Uterus (tissue), 4 donors: ENCODE measurements around the gene TEX2. TPM values are rescaled to one million over a fixed set of nuclear protein-coding genes. Genes with fewer than 3 reads are reported as not detected.

Experiments used
- DNase-seq, 2 donors: peaks; one replicate each; pipeline ENCODE4 v3.0.0-alpha.2; 2019 to 2020
- H3K27ac ChIP-seq, 2 donors: fragments of 200-600 bp; sonication (generic); 1 replicate in 1 of 2; 2 replicates in 1 of 2; pipeline ENCODE4 v1.5.1; 2016 to 2018
- H3K27me3 ChIP-seq, 2 donors: fragments of 200-600 bp; sonication (generic); one replicate each; pipeline ENCODE4 v1.5.1; 2018 to 2019; ENCODE audit warnings: control low read depth in 1 of 2
- H3K36me3 ChIP-seq, 2 donors: fragments of 200-600 bp; sonication (generic); one replicate each; pipeline ENCODE4 v1.5.1; 2019; ENCODE audit warnings: control low read depth in 1 of 2
- H3K4me1 ChIP-seq, 2 donors: fragments of 200-600 bp; sonication (generic); one replicate each; pipeline ENCODE4 v1.5.1; 2018 to 2019; ENCODE audit warnings: control low read depth in 1 of 2
- H3K4me3 ChIP-seq, 2 donors: fragments of 200-600 bp; sonication (generic); 1 replicate in 1 of 2; 2 replicates in 1 of 2; pipeline ENCODE4 v1.5.1; 2018 to 2019; ENCODE audit warnings: mild to moderate bottlenecking in 1 of 2
- H3K9me3 ChIP-seq, 2 donors: fragments of 200-600 bp; sonication (generic); one replicate each; pipeline ENCODE4 v1.5.1; 2019; ENCODE audit warnings: control low read depth in 1 of 2
- POLR2A ChIP-seq, 2 donors: fragments of 450-650 bp; IDR thresholded peaks; one replicate each; pipeline ENCODE4 v1.6.1; 2016; ENCODE audit warnings: antibody characterized with exemption in 2 of 2, mild to moderate bottlenecking in 1 of 2, moderate library complexity in 1 of 2
- intact Hi-C: fragments of 100-400 bp; cut with DNase I; formaldehyde crosslinking; loops from one replicate; pipeline ENCODE4 v1.15.1; 2023; ENCODE audit warnings: low total_unique reads
- total RNA-seq, 4 donors: library from RNA; depleted of rRNA in 3 of 4; stranded (reverse); fragments of >200 nt in 3 of 4; gene quantifications; one replicate each; pipeline versions ENCODE4 v1.1.0 to v1.2.4, GENCODE V29; 2014 to 2023
- TF ChIP-seq, protein P1 (sequence below), 4 experiments: fragments of 200-600 bp in 2 of 4; fragments of 450-650 bp in 2 of 4; sonication (generic) in 2 of 4; IDR thresholded peaks; one replicate each; pipeline ENCODE4 v1.5.1; 2016 to 2019; ENCODE audit warnings: antibody characterized with exemption in 4 of 4, mild to moderate bottlenecking in 2 of 4, moderate library complexity in 1 of 4
- donor health status: DM: yes; HTN: yes; CAD: no.

Gene TEX2
- total RNA-seq, 4 donors from 2014 or later = 23.8 to 43.4 (median 35.6) TPM

DNA sequence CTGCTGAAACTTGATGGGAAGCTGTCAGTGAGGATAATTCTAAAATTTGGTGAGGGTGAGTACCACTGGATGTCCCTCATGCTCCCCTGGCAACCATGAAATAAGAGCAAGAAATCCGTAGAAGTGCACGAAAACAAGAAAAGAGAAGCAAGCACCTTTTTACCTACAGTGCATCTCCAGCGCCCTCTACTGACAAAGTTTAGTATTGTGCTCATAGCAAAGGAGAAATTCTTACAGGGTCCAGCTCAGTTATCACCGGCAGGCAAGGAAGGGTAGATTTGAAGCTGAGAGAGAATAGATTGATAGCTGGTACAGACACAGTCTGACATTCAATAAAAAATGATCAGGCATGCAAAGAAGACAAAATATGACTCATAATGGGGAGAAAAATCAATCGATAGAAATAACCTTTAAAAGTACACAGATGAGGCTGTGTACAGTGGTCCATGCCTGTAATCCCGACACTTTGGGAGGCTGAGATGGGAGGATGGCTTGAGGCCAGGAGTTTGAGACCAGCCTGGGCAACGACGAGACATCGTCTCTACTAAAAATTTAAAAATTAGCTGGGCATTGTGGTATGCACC lies 28.3 kb upstream of the TEX2 start:
- H3K36me3 ChIP-seq = no peaks in the 10 kb centered on the region
- no peak for TF ChIP-seq POLR2A (IDR thresholded peaks at IDR 0.05)
- TF ChIP-seq, protein P1, sequence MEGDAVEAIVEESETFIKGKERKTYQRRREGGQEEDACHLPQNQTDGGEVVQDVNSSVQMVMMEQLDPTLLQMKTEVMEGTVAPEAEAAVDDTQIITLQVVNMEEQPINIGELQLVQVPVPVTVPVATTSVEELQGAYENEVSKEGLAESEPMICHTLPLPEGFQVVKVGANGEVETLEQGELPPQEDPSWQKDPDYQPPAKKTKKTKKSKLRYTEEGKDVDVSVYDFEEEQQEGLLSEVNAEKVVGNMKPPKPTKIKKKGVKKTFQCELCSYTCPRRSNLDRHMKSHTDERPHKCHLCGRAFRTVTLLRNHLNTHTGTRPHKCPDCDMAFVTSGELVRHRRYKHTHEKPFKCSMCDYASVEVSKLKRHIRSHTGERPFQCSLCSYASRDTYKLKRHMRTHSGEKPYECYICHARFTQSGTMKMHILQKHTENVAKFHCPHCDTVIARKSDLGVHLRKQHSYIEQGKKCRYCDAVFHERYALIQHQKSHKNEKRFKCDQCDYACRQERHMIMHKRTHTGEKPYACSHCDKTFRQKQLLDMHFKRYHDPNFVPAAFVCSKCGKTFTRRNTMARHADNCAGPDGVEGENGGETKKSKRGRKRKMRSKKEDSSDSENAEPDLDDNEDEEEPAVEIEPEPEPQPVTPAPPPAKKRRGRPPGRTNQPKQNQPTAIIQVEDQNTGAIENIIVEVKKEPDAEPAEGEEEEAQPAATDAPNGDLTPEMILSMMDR (IDR thresholded peaks at IDR 0.05) = no peak
- no peaks in the 10 kb centered on the region for H3K4me1 ChIP-seq
- no peak overlapping the region for H3K4me3 ChIP-seq
- H3K27me3 ChIP-seq = no peaks in the 10 kb centered on the region
- no peaks in the 10 kb centered on the region for H3K9me3 ChIP-seq
- no peak for DNase-seq
- intact Hi-C loops = no loop called here
- H3K27ac ChIP-seq = no peak overlapping the region

DNA sequence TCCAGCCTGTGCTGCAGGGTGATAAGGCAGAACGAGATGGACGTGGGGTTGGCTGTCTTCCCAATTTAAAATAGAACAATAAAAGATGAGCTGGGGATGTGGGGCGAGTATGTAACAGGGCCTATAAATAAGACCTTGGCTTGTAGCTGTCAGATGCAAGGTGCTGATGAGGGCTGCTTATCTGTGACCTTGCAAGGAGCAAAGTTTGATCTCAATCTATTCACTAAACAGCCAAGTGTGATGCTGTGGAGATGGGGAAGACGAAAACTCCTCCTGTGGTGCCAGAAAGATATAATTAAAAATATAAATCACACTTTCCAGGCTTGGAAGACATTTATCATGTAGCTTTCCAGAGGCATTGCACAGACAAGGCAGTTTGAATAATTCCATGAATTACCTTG lies 26.7 kb upstream of the TEX2 start:
- no peaks in the 10 kb centered on the region for H3K4me1 ChIP-seq
- no peaks in the 10 kb centered on the region for H3K27me3 ChIP-seq
- intact Hi-C loops = no loop called here
- H3K36me3 ChIP-seq = no peaks in the 10 kb centered on the region
- TF ChIP-seq POLR2A (IDR thresholded peaks at IDR 0.05) = no peak
- TF ChIP-seq, protein P1 (IDR thresholded peaks at IDR 0.05) = no peak
- DNase-seq = no peak
- no peaks in the 10 kb centered on the region for H3K9me3 ChIP-seq
- no peak overlapping the region for H3K4me3 ChIP-seq
- no peak overlapping the region for H3K27ac ChIP-seq

DNA sequence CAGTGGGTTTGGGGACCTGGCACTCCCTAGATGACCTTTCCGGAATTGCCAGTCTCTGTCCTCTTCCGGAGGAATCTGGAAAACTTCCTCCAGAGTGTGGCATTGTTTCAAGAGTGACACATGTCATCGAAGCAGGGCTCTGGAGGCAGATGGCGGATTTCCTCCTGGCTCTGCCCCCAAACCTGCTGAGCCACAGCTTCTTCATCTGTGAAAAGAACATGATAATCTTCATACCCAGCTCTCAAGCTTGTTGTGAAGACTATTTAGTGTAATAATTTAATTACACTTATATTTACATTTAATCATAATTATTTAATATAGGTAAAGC lies 19.7 kb upstream of the TEX2 start:
- H3K4me3 ChIP-seq = no peak overlapping the region
- no peaks in the 10 kb centered on the region for H3K36me3 ChIP-seq
- no peak overlapping the region for H3K27ac ChIP-seq
- no peaks in the 10 kb centered on the region for H3K27me3 ChIP-seq
- TF ChIP-seq, protein P1 (IDR thresholded peaks at IDR 0.05) = no peak
- no peak for TF ChIP-seq POLR2A (IDR thresholded peaks at IDR 0.05)
- intact Hi-C loops = no loop called here
- no peaks in the 10 kb centered on the region for H3K9me3 ChIP-seq
- no peaks in the 10 kb centered on the region for H3K4me1 ChIP-seq
- DNase-seq = no peak

DNA sequence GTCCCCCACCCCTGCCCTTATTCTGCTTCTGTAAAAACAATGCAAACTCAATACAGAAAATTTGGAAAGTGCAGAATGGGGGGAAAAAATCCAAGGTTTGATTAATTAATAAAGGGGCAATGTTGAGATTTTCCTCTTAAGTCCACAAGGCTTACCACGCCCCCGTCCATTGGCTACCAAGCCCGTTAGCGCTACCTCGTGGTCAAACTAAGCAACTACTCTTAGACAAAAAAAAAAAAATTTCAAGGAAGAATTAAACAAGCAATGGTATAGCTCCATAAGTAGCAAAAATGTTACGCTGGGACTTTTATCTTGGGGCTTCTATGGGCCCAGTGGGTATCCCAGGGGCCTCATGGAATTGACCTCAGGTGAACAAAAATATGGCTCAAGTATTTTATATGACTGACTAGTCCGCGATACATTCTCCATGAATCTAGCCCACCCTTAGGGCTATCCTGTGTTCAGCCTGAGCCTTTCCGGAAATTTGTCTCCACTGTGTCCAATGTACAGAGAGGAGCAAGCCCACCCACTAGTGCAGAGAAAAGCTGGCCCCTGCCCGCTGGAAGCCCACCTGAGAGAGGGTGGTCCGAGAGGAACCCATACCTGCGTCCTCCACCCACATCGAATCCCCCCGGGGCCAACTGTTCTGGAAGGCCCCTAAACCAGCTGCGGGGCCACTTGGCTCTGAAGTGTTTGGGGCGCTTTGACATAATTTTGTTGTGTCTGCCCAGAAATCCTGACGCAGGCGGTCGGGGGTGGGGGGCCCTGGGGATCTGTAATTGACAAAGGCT lies 19.1 kb upstream of the TEX2 start:
- H3K27me3 ChIP-seq = no peaks in the 10 kb centered on the region
- peak; percentile 40 to 55 for DNase-seq
- no peaks in the 10 kb centered on the region for H3K4me1 ChIP-seq
- TF ChIP-seq, protein P1 (IDR thresholded peaks at IDR 0.05) = peak; percentile 60 to 75 (median 72)
- no peak for TF ChIP-seq POLR2A (IDR thresholded peaks at IDR 0.05)
- no peak overlapping the region for H3K4me3 ChIP-seq
- H3K27ac ChIP-seq = no peak overlapping the region
- intact Hi-C loops = no loop called here
- H3K36me3 ChIP-seq = no peaks in the 10 kb centered on the region
- H3K9me3 ChIP-seq = no peaks in the 10 kb centered on the region

DNA sequence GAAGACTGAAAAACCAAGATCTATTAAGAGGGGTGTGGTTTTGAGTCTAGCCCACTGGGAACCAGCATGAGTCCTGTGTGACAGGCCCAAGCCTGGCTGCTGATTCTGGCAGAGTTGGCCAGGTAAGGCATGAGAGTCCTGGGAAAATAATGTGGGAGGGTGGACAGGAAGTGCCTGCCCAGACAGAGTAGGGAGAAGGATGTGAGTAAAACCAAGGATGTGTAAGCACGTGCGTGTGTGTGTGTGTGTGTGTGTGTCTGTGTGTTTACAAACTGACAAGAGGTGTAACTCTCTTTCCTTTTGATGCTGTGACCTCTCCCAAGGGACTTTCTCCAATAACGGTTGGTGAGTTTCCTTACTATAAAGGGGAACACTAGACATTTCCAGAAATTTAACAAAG lies 15.6 kb upstream of the TEX2 start:
- intact Hi-C loops = no loop called here
- TF ChIP-seq, protein P1 (IDR thresholded peaks at IDR 0.05) = no peak
- TF ChIP-seq POLR2A (IDR thresholded peaks at IDR 0.05) = no peak
- peak in 1 of 2 donors; percentile 27 for DNase-seq
- Histone ChIP-seq H3K4me1 (no peaks in the 10 kb centered on the region), H3K27ac (peak overlapping the region; percentile 13 to 36), H3K4me3 (no peak overlapping the region), H3K27me3 (no peaks in the 10 kb centered on the region), H3K9me3 (no peaks in the 10 kb centered on the region), H3K36me3 (no peaks in the 10 kb centered on the region)
